MCF 10A (cell line): ENCODE data around the gene DKKL1. TPM values are rescaled to one million over a fixed set of nuclear protein-coding genes. Genes with fewer than 3 reads are reported as not detected.

Experiments
- BruUV-seq: library from RNA; stranded (reverse); fragments of 400-500 nt; replicated peaks from 2 replicates; lab custom pipeline; 2021; lab: Mats Ljungman, UMichigan
- CTCF ChIA-PET: fragments of 300-600 bp; sonication (Branson Sonifier 250); formaldehyde crosslinking; extraction: SDS; loops from one replicate; lab custom pipeline; 2021; ENCODE audit warnings: antibody characterized with exemption, inconsistent platforms; lab: Yijun Ruan, JAX
- POLR2A ChIA-PET: fragments of 300-600, 350-650 bp; sonication (Branson Sonifier 250); formaldehyde crosslinking; extraction: SDS; loops from one replicate; lab custom pipeline; 2020; ENCODE audit warnings: antibody characterized with exemption, inconsistent platforms; lab: Yijun Ruan, JAX
- DNase-seq: peaks from one replicate; pipeline ENCODE4 v3.0.0-alpha.2; 2018; ENCODE audit not compliant: unreplicated experiment
- H3K27ac Mint-ChIP-seq: one replicate; pipeline ENCODE4 v1.8.0; 2022; ENCODE audit warnings: mild to moderate bottlenecking, low read depth, mixed read lengths; ENCODE audit not compliant: unreplicated experiment
- H3K27me3 Mint-ChIP-seq: one replicate; pipeline ENCODE4 v1.8.0; 2022; ENCODE audit warnings: mixed read lengths; ENCODE audit not compliant: insufficient read depth, unreplicated experiment
- H3K36me3 Mint-ChIP-seq: one replicate; pipeline ENCODE4 v1.8.0; 2022; ENCODE audit warnings: mild to moderate bottlenecking, moderate library complexity, mixed read lengths; ENCODE audit not compliant: insufficient read depth, unreplicated experiment
- H3K4me1 Mint-ChIP-seq: one replicate; pipeline ENCODE4 v1.8.0; 2022; ENCODE audit warnings: mixed read lengths; ENCODE audit not compliant: insufficient read depth, unreplicated experiment
- H3K4me3 Mint-ChIP-seq: one replicate; pipeline ENCODE4 v1.8.0; 2022; ENCODE audit warnings: mild to moderate bottlenecking, moderate library complexity, mixed read lengths; ENCODE audit not compliant: unreplicated experiment
- H3K9me3 Mint-ChIP-seq: one replicate; pipeline ENCODE4 v1.8.0; 2022; ENCODE audit warnings: mixed read lengths; ENCODE audit not compliant: unreplicated experiment
- intact Hi-C: fragments of 100-400 bp; cut with micrococcal nuclease; formaldehyde crosslinking; loops from 2 replicates; pipeline ENCODE4 v1.14.1; 2022
- total RNA-seq: library from RNA; stranded (reverse); gene quantifications from 2 replicates; pipeline ENCODE4 v1.2.3, GENCODE V29; 2022
- TF ChIP-seq, protein P1 (sequence below): fragments of 200-600 bp; IDR thresholded peaks from one replicate; pipeline ENCODE4 v1.8.0; 2022; ENCODE audit warnings: antibody characterized with exemption, mild to moderate bottlenecking; ENCODE audit not compliant: unreplicated experiment

DKKL1 gene
- total RNA-seq, 1 experiment from 2014 or later = not detected

- Mint-ChIP-seq H3K36me3 (no peaks in the 10 kb centered on the region), H3K4me3 (no peak overlapping the region), H3K27me3 (peaks cover 26% of the 10 kb centered on the region), H3K27ac (no peak overlapping the region), H3K9me3 (no peaks in the 10 kb centered on the region), H3K4me1 (no peaks in the 10 kb centered on the region)
- CTCF ChIA-PET = interaction anchor here (0.6 to 0.7 kb wide), 2 partner anchors 9 to 69 kb away, joined by 3 to 4 read pairs; no protein-coding TSS in a partner anchor
- TF ChIP-seq, protein P1, sequence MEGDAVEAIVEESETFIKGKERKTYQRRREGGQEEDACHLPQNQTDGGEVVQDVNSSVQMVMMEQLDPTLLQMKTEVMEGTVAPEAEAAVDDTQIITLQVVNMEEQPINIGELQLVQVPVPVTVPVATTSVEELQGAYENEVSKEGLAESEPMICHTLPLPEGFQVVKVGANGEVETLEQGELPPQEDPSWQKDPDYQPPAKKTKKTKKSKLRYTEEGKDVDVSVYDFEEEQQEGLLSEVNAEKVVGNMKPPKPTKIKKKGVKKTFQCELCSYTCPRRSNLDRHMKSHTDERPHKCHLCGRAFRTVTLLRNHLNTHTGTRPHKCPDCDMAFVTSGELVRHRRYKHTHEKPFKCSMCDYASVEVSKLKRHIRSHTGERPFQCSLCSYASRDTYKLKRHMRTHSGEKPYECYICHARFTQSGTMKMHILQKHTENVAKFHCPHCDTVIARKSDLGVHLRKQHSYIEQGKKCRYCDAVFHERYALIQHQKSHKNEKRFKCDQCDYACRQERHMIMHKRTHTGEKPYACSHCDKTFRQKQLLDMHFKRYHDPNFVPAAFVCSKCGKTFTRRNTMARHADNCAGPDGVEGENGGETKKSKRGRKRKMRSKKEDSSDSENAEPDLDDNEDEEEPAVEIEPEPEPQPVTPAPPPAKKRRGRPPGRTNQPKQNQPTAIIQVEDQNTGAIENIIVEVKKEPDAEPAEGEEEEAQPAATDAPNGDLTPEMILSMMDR = no peak
- POLR2A ChIA-PET = interaction anchor here (0.7 kb wide), 1 partner anchor 77 kb away, joined by 3 read pairs; the partner anchor contains the start of gene PIH1D1
- intact Hi-C loops = no loop called here
- DNase-seq = no peak
- no TSS peak for BruUV-seq
These were observed 11.2 kb downstream of the DKKL1 start for GRCh38 chr19:49374665-49375434.

DNA sequence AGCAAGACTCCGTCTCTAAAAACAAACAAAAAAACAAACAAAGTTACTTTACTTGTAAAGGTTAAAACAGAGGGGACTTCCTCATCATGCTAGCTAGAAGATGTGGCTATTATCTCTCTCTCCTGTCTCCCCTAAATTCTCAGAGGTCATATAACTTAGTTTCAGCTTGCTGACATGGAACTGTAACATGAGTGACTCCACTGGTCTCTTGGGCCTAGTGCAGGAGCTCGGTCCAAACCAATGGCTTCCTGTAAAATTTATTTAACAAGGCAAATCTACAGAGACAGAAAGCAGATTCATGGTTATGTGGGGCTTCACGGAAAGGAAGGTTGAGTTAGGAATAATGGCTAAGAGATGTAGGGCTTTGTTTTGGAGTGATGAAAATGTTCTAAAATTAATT, 14.8 kb downstream of the DKKL1 start:
- H3K27me3 Mint-ChIP-seq = peaks cover 26% of the 10 kb centered on the region
- no peaks in the 10 kb centered on the region for H3K4me1 Mint-ChIP-seq
- H3K27ac Mint-ChIP-seq = no peak overlapping the region
- H3K36me3 Mint-ChIP-seq = no peaks in the 10 kb centered on the region
- POLR2A ChIA-PET = interaction anchor here (1.2 kb wide), 1 partner anchor 21 kb away, joined by 3 read pairs; no protein-coding TSS in a partner anchor
- TF ChIP-seq, protein P1 = no peak
- H3K4me3 Mint-ChIP-seq = no peak overlapping the region
- H3K9me3 Mint-ChIP-seq = peaks cover 8% of the 10 kb centered on the region
- no peak for DNase-seq
- no TSS peak for BruUV-seq
- intact Hi-C loops = no loop called here
- CTCF ChIA-PET = interaction anchor here (0.6 kb wide), 1 partner anchor 762 kb away, joined by 3 read pairs; no protein-coding TSS in a partner anchor

DNA sequence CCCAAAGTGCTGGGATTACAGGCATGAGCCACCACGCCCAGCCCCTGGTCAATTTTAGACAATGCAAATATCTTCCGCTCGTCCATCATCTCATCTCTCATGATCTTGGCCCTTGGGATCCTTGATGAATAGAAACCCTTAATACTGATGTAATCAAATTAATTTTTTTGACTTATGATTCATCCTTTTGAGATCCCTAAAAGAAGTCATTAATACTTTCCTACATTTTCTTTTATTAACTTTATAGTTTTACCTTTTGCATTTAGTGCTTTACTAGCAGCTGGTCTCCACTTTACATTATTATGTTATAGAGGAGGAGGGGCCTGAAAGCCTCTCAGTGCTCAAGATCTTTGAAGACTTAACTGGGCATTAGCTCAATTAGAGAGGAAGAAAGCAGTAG, 16.7 kb downstream of the DKKL1 start:
- no peaks in the 10 kb centered on the region for H3K4me1 Mint-ChIP-seq
- POLR2A ChIA-PET = interaction anchor here (0.7 kb wide), 1 partner anchor 73 kb away, joined by 3 read pairs; the partner anchor contains the start of gene ALDH16A1
- H3K27ac Mint-ChIP-seq = no peak overlapping the region
- CTCF ChIA-PET = interaction anchor here (0.6 to 0.9 kb wide), 2 partner anchors 10 to 155 kb away, joined by 3 to 6 read pairs; no protein-coding TSS in a partner anchor
- peaks cover 18% of the 10 kb centered on the region for H3K27me3 Mint-ChIP-seq
- no peaks in the 10 kb centered on the region for H3K36me3 Mint-ChIP-seq
- TF ChIP-seq, protein P1 = no peak
- no peak for DNase-seq
- intact Hi-C loops = no loop called here
- H3K4me3 Mint-ChIP-seq = no peak overlapping the region
- H3K9me3 Mint-ChIP-seq = peaks cover 8% of the 10 kb centered on the region
- no TSS peak for BruUV-seq

- BruUV-seq = no TSS peak
- Mint-ChIP-seq H3K4me3 (no peak overlapping the region), H3K9me3 (peaks cover 8% of the 10 kb centered on the region), H3K4me1 (no peaks in the 10 kb centered on the region), H3K27ac (no peak overlapping the region), H3K36me3 (no peaks in the 10 kb centered on the region), H3K27me3 (no peaks in the 10 kb centered on the region)
- no peak for DNase-seq
- CTCF ChIA-PET = interaction anchor here (1.4 kb wide), 1 partner anchor 9 kb away, joined by 5 read pairs; no protein-coding TSS in a partner anchor
- POLR2A ChIA-PET = interaction anchor here (0.6 kb wide), 1 partner anchor 196 kb away, joined by 3 read pairs; no protein-coding TSS in a partner anchor
- intact Hi-C loops = no loop called here
- TF ChIP-seq, protein P1 = no peak
These were observed 19.0 kb downstream of the DKKL1 start for GRCh38 chr19:49382639-49383038.
